Amniotic stem cell (primary cell): ENCODE results near the gene FBXL12.
"Not testable (repeated sequence)": the region's sequence is repeated elsewhere in the genome, so short reads cannot be mapped to it uniquely, and the experiment has no call there.

Experiments
- DNase-seq: peaks from one replicate; lab custom pipeline; 2025; lab: John Stamatoyannopoulos, UW

Gene FBXL12

DNA sequence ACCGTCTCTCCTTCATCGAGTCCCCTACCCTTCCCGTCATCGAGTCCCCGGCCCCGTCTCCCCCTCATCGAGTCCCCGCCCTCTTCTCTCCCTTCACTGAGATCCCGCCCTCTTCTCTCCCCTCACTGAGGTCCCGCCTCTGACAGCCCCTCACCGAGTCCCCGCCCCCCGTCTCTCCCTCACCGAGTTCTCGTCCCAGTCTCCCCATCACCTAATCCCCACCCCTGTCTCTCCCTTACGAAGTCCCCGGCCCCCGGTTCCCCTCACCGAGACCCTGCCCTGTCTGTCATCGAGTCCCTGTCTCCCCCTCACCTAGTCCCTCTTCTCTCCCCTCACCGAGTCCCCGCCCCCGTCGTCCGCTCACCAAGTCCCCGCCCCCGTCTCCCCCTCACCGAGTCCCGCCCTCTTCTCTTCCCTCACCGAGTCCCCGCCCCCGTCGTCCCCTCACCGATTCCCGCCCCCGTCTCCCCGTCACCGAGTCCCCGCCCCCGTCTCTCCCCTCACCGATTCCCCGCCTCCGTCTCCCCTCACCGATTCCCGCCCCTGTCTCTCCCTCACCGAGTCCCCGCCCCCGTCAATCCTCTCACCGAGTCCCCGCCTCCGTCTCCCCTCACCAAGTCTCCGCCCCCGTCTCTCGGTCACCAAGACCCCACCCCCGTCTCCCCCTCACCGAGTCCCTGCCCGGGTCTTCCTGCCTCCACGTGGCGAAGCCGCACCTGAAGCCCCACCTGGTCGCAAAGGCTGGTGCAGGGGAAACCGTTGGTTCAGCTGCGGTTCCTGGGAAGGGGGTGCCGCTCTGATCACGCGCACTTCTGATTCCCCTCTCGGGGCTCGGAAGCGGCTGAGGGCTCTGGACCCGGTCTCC is 26.4 kb downstream of the FBXL12 start:
- peak; percentile 91 for DNase-seq

GRCh38 chr19:9791552-9792205 is 27.2 kb downstream of the FBXL12 start:
- DNase-seq, result peak; percentile 94

- not testable (repeated sequence) for DNase-seq
Observed at GRCh38 chr19:9791073-9791367, 27.9 kb downstream of the FBXL12 start.

DNA sequence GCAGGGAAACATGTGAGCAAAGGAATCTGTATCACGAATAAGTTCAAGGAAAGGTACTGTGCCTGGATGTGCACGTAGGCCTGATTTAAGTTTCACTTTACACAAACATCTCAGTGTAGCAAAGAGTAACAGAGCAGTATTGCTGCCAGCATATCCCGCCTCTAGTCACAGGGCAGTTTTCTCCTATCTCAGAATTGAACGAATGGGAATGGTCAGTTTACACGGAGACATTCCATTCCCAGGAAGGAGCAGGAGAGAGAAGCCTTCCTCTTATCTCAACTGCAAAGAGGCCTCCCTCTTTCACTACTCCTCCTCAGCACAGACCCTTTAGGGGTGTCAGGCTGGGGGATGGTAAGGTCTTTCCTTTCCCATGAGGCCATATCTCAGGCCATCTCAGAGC is 29.3 kb downstream of the FBXL12 start:
- not testable (repeated sequence) for DNase-seq

- DNase-seq, result no peak
Observed at GRCh38 chr19:9789066-9789465, 29.8 kb downstream of the FBXL12 start.

DNA sequence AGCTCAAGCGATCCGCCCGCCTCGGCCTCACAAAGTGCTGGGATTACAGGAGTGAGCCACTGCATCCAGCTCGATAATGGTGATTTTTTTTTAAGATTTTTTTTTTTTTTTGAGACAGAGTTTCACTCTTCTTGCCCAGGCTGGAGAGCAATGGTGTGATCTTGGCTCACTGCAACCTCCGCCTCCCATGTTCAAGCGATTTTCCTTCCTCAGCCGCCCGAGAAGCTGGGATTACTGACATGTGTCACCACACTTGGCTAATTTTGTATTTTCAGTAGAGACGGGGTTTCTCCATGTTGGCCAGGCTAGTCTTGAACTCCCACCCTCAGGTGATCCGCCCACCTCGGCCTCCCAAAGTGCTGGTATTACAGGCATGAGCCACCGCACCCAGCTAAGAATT is 30.3 kb downstream of the FBXL12 start:
- not testable (repeated sequence) for DNase-seq

- no peak for DNase-seq
Observed at GRCh38 chr19:9786819-9787218, 32.1 kb downstream of the FBXL12 start.

- no peak for DNase-seq
Observed at GRCh38 chr19:9786342-9786741, 32.5 kb downstream of the FBXL12 start.

DNA sequence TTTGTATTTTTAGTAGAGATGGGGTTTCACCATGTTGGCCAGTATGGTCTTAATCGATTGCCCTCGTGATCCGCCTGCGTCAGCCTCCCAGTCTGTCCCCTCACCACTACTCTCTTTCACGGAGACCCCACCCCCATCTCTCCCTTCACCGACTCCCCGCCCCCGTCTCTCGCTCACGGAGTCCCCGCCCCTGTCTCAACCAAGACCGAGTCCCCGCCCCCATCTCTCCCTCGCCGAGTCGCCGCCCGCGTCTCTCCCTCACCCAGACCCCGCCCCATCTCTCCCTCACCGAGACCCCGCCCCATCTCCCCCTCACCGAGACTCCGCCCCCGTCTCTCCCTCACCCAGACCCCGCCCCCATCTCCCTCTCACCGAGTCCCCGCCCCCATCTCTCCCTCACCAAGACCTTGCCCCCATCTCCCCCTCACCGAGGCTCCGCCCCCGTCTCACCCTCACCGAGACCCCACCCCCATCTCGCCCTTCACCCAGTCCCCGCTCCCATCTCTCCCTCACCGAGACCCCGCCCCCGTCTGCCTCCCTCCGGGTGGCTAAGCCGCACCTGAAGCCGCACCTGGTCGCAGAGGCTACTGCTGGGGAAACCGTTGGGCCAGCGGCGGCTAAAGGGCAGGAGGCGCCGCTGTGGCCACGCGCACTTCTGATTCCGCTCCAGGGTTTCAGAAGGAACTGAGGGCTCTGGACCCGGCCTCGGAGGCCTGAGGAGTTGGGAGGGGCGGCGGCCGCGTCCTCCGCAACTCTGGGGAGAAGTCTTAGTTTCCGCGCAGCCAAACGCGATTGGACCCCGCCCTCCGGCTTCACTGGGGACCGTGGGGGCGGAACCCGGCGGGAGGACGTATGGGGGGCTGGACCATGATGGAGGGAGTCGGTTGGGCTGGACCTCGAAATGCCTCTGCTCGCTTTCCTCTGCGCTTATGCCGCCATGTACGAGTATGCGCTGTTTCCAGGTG is 33.2 kb downstream of the FBXL12 start:
- DNase-seq, result peak; percentile 96

DNA sequence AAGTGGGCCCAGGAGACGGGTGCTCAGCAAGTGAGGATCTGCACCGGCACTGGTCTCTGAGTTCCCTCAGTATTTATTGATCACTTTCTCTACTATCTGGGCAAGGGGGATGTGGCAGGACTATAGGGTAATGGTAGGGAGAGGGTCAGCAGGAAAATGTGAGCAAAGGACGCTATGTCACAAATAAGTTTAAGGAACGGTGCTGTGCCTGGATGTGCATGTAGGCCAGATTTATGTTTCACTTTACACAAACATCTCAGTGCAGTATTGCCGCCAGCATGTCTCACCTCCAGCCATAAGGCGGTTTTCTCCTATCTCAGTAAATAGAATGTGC is 34.7 kb downstream of the FBXL12 start:
- not testable (repeated sequence) for DNase-seq

GRCh38 chr19:9782338-9782737 is 36.5 kb downstream of the FBXL12 start:
- DNase-seq, result no peak

DNA sequence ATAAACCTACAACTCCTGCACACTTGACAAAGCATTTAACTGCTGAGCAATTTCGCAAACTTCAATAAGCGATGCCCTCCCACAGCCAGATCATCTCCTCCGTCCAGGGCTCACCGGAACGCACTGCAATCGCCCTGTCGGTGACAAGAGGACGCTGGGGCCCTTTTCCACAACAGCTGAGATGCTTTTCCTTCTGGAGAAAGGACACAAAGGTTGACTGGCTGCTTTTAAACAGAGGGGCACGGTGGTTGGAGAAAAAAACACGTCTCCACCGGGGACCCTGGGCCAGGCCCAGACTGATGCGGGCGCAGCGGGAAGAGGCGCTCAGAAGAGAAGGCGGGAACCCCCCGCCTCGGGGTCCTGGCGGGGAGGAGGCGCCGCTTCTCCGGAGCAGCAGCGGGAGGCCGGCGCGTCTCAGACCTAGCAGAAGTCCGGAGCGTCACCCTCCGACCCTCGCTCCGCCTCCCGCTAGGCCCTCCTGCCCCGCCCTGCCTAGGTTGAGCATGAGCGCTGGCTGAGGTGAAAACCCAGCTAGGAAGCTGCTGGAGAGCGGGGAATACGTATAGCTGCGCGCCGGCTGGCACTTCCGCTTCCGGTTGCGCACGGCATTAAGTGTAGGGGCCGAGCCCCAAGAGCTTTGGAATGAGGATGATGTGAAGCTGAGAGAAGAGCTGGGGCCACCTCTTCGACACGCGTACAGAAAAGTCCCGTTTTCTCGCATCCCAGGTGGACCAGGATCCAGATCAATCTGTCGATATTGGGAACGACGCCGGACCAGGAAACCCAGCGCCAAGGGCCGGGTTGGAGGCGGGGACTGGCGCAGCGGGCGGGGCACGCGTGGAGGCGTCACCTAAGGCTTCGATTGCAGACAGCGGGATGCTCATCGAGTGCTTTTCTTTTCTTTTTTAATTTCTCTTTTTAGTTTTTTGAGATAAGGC is 50.4 kb downstream of the FBXL12 start, which contains the start of gene ZNF846:
Gene ZNF846 (minus strand): TSS at position 564 of the 938 bp plus-strand sequence. CDS start 3,788 bp downstream, outside the sequence.
- DNase-seq, result peak; percentile 84
